K562 (cell line): ENCODE data around the gene IRF6. TPM values are rescaled to one million over a fixed set of nuclear protein-coding genes. Genes with fewer than 3 reads are reported as not detected.

Experiments
- BACH1 ChIP-seq: fragments of 200-800 bp; sonication (Bioruptor generic); IDR thresholded peaks from 2 replicates; pipeline ENCODE4 v1.6.1; 2016; ENCODE audit warnings: missing genetic modification characterization, missing compliant biosample characterization
- CTCFL ChIP-seq: IDR thresholded peaks from 2 replicates; pipeline ENCODE4 v1.6.1; 2011; ENCODE audit warnings: borderline replicate concordance, low read depth, mild to moderate bottlenecking, moderate library complexity, low read length; ENCODE audit not compliant: insufficient read depth, poor library complexity, severe bottlenecking
- E2F5 ChIP-seq: sonication (generic); formaldehyde crosslinking; IDR thresholded peaks from 2 replicates; pipeline ENCODE4 v1.8.0; 2022; ENCODE audit warnings: mild to moderate bottlenecking, missing genetic modification reagents
- E4F1 ChIP-seq: fragments of 250-450 bp; sonication (Bioruptor Pico); IDR thresholded peaks from 2 replicates; pipeline ENCODE4 v1.5.0; 2021; ENCODE audit warnings: mild to moderate bottlenecking, borderline replicate concordance
- EGR1 ChIP-seq: fragments of 450-650 bp; conservative IDR thresholded peaks from 2 replicates; pipeline ENCODE4 v1.6.1; 2017; ENCODE audit warnings: mild to moderate bottlenecking
- ETS2 ChIP-seq: IDR thresholded peaks from 2 replicates; pipeline ENCODE4 v1.6.1; 2016; ENCODE audit warnings: borderline replicate concordance, missing genetic modification characterization, mild to moderate bottlenecking, moderate library complexity, missing compliant biosample characterization; ENCODE audit not compliant: poor library complexity, severe bottlenecking
- ILF3 ChIP-seq: fragments of 450-650 bp; IDR thresholded peaks from 2 replicates; pipeline ENCODE4 v1.6.1; 2018; ENCODE audit warnings: antibody characterized with exemption, mild to moderate bottlenecking, moderate library complexity, borderline replicate concordance
- MAFK ChIP-seq: IDR thresholded peaks from 2 replicates; pipeline ENCODE4 v1.6.1; 2011; ENCODE audit warnings: low read length, improper control_type of control experiment
- MBD1 ChIP-seq: fragments of 250-450 bp; sonication (Bioruptor Pico); IDR thresholded peaks from 2 replicates; pipeline ENCODE4 v1.8.0; 2022; ENCODE audit warnings: inconsistent platforms
- RBBP5 ChIP-seq: fragments of 200-600 bp; sonication (generic); IDR thresholded peaks from 2 replicates; pipeline ENCODE4 v1.6.1; 2012; ENCODE audit warnings: borderline replicate concordance, mild to moderate bottlenecking, low read length, control low read depth, inconsistent platforms; ENCODE audit not compliant: insufficient read depth, poor library complexity, severe bottlenecking
- TCF7L2 ChIP-seq: fragments of 150-350 bp; IDR thresholded peaks from 2 replicates; pipeline ENCODE4 v1.6.1; 2016; ENCODE audit warnings: low read depth, mild to moderate bottlenecking, low read length, moderate library complexity
- TFAM ChIP-seq: fragments of 250-450 bp; sonication (Bioruptor Pico); conservative IDR thresholded peaks from 2 replicates; pipeline ENCODE4 v1.5.0; 2021; ENCODE audit warnings: mild to moderate bottlenecking, moderate library complexity
- TRIM24 ChIP-seq, 2 experiments: fragments of 450-650 bp; IDR thresholded peaks; 2 replicates each; pipeline ENCODE4 v1.6.1; 2016
- ZNF134 ChIP-seq: fragments of 250-450 bp; sonication (Bioruptor Pico); conservative IDR thresholded peaks from 2 replicates; pipeline ENCODE4 v1.4.0; 2020
- ZNF165 ChIP-seq: fragments of 250-450 bp; sonication (Bioruptor Pico); IDR thresholded peaks from 2 replicates; pipeline ENCODE4 v1.4.0; 2020; ENCODE audit warnings: borderline replicate concordance
- ZNF644 ChIP-seq: fragments of 200-800 bp; sonication (Bioruptor generic); IDR thresholded peaks from 2 replicates; pipeline ENCODE4 v1.6.1; 2016; ENCODE audit warnings: low read depth, missing genetic modification characterization, missing compliant biosample characterization
- polyA plus RNA-seq, 8 experiments: library from polyadenylated mRNA; depleted of rRNA in 4 of 8; stranded (reverse) in 5 of 8; unstranded in 3 of 8; fragments of >200 nt; fragmentation: Nextera tagmentation in 2 of 8; fragmentation: Illumina TruSeq in 1 of 8; extraction: Ambion mirVana in 2 of 8; extraction: Trizol in 1 of 8; gene quantifications; 2 replicates each; pipeline versions ENCODE4 v1.2.1 to v1.2.3, GENCODE V29; 2011 to 2014; ENCODE audit warnings: inconsistent platforms in 1 of 8, missing spikeins in 1 of 8
- total RNA-seq, 7 experiments: library from RNA; depleted of rRNA in 6 of 7; stranded (reverse); fragments of >200 nt in 6 of 7; fragmentation: Illumina TruSeq in 2 of 7; extraction: Trizol in 2 of 7; gene quantifications; 2 replicates each; pipeline versions ENCODE4 v1.2.1 to v1.2.3, GENCODE V29; 2011 to 2021; ENCODE audit warnings: low replicate concordance in 1 of 7
- TF ChIP-seq, protein P1 (sequence below), 2 experiments: fragments of 450-650 bp; IDR thresholded peaks; 2 replicates each; pipeline ENCODE4 v1.6.1; 2016

IRF6 gene
- total and polyA plus RNA-seq, 9 of the 15 experiments (the other 6 are each of a cell fraction or from before 2014, with no cell fraction given) = 0.03 to 0.65 (median 0.17) TPM

DNA sequence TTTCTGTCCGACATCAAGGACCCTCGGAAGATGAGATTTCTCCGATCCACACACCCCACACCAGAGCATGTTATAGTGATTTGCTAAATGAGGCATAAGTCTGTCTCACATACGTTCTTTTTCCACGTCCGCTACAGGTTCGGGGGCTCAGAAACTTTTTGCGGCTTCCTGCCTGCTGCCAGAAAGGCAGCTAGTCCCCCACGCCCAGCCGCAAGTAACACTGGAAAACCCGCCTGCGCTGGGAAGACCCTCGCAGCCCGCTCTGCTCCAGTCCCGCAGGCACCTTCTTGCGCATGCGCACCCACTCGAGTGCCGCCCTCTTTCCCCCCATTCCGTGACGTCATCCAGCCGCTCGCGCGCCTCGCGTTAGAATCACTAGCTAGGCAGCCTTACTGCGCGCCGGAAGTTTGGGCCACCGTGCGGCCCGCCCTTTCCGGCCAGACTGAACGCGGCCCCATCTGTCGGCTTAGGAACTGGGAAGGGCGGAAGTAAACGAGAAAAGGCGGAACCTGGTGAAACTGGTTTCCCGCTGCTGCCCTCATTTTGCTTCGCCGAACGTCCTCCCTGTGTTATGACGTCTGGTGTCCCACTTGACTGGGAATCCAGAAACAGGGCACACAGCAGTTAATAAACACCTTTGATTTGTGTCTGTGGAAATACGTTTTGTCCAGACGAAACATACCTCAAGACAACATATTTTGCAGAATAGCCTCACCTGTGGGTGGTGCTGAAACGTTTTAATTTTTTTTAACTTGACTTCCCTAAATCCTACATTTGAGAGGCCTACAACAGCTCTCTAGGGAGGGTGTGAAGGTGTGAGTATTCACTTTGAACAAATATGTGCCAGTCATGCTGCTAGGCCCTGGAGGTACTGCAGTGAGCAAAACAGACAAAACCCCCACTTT is 21.4 kb downstream of the IRF6 start, which contains the start of gene C1orf74 (continued):
- TF ChIP-seq CTCFL = peak; percentile 13
- TF ChIP-seq RBBP5 = peak; percentile 54
- TF ChIP-seq TCF7L2 = peak; percentile 38; the same call in 1 of the 2 replicates
- TF ChIP-seq MAFK = peak; percentile 29
- TF ChIP-seq ILF3 = no peak
- TF ChIP-seq E2F5 (CRISPR knock-in tag) = 0 out of 2 replicates have a peak, but pooled peaks have one; percentile 66
- TF ChIP-seq BACH1 (tag) = peak; percentile 78; the same call in 1 of the 2 replicates
- TF ChIP-seq TFAM = no peak
- no peak for TF ChIP-seq ETS2 (tag)
- peak; percentile 80; the same call in 1 of the 2 replicates for TF ChIP-seq MBD1 (CRISPR knock-in tag)
- TF ChIP-seq ZNF165 (CRISPR knock-in tag) = peak; percentile 39; the same call in 1 of the 2 replicates
- peak; percentile 50 to 63; a peak in 2 of 4 replicates for TF ChIP-seq TRIM24 (IDR thresholded peaks at IDR 0.05)
- TF ChIP-seq, protein P1, sequence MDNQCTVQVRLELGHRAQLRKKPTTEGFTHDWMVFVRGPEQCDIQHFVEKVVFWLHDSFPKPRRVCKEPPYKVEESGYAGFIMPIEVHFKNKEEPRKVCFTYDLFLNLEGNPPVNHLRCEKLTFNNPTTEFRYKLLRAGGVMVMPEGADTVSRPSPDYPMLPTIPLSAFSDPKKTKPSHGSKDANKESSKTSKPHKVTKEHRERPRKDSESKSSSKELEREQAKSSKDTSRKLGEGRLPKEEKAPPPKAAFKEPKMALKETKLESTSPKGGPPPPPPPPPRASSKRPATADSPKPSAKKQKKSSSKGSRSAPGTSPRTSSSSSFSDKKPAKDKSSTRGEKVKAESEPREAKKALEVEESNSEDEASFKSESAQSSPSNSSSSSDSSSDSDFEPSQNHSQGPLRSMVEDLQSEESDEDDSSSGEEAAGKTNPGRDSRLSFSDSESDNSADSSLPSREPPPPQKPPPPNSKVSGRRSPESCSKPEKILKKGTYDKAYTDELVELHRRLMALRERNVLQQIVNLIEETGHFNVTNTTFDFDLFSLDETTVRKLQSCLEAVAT (IDR thresholded peaks at IDR 0.05) = peak; percentile 69 to 74; a peak in 3 of 4 replicates
- peak; percentile 52; the same call in 1 of the 2 replicates for TF ChIP-seq ZNF134 (CRISPR knock-in tag)
- no peak for TF ChIP-seq EGR1
- TF ChIP-seq ZNF644 (tag) = peak; percentile 91
- TF ChIP-seq E4F1 (CRISPR knock-in tag) = no peak
